NK-92 (cell line): ENCODE results near the gene AP3S2.

Experiments
- DNase-seq: peaks from one replicate; lab custom pipeline; 2025; ENCODE audit not compliant: unreplicated experiment; lab: John Stamatoyannopoulos, UW

AP3S2 gene

GRCh38 chr15:89818287-89818686 lies 75.5 kb downstream of the AP3S2 start:
- no peak for DNase-seq

- no peak for DNase-seq
Observed at GRCh38 chr15:89817701-89818280, 76.0 kb downstream of the AP3S2 start.

GRCh38 chr15:89815769-89816168 lies 78.0 kb downstream of the AP3S2 start:
- DNase-seq: no peak

- DNase-seq: no peak
Observed at GRCh38 chr15:89814112-89814742, 79.6 kb downstream of the AP3S2 start.

GRCh38 chr15:89813381-89814111 lies 80.2 kb downstream of the AP3S2 start:
- no peak for DNase-seq

- no peak for DNase-seq
Observed at GRCh38 chr15:89812847-89813320, 80.9 kb downstream of the AP3S2 start.

- no peak for DNase-seq
Observed at GRCh38 chr15:89812011-89812846, 81.6 kb downstream of the AP3S2 start.

- DNase-seq: no peak
Observed at GRCh38 chr15:89810837-89811236, 83.0 kb downstream of the AP3S2 start.

GRCh38 chr15:89809787-89810148 lies 84.0 kb downstream of the AP3S2 start:
- no peak for DNase-seq

GRCh38 chr15:89809093-89809786 lies 84.6 kb downstream of the AP3S2 start:
- DNase-seq: no peak

GRCh38 chr15:89808160-89808870 lies 85.5 kb downstream of the AP3S2 start:
- DNase-seq: no peak

GRCh38 chr15:89807689-89808088 lies 86.1 kb downstream of the AP3S2 start:
- DNase-seq: no peak

GRCh38 chr15:89806559-89807550 lies 86.9 kb downstream of the AP3S2 start:
- no peak for DNase-seq

GRCh38 chr15:89806210-89806558 lies 87.6 kb downstream of the AP3S2 start:
- no peak for DNase-seq

- DNase-seq: no peak
Observed at GRCh38 chr15:89805241-89806209, 88.3 kb downstream of the AP3S2 start.

- DNase-seq: no peak
Observed at GRCh38 chr15:89803941-89804800, 89.6 kb downstream of the AP3S2 start.
